Osteocyte (in vitro differentiated cells): ENCODE measurements around the gene MPZL1. TPM values are rescaled to one million over a fixed set of nuclear protein-coding genes. Genes with fewer than 3 reads are reported as not detected.
"Not testable (repeated sequence)": the region's sequence is repeated elsewhere in the genome, so short reads cannot be mapped to it uniquely, and the experiment has no call there.

ENCODE experiments used
- DNase-seq: peaks from one replicate; pipeline ENCODE4 v3.0.0; 2021; ENCODE audit warnings: mixed read lengths; ENCODE audit not compliant: unreplicated experiment; ENCODE audit errors: extremely low spot score
- H3K27ac Mint-ChIP-seq: one replicate; pipeline ENCODE4 v1.8.0; 2021; ENCODE audit warnings: mild to moderate bottlenecking, mixed read lengths; ENCODE audit not compliant: unreplicated experiment
- H3K27me3 Mint-ChIP-seq: one replicate; pipeline ENCODE4 v1.8.0; 2021; ENCODE audit warnings: mixed read lengths; ENCODE audit not compliant: unreplicated experiment
- H3K36me3 Mint-ChIP-seq: one replicate; pipeline ENCODE4 v1.8.0; 2021; ENCODE audit warnings: mixed read lengths; ENCODE audit not compliant: unreplicated experiment
- H3K4me1 Mint-ChIP-seq: one replicate; pipeline ENCODE4 v1.8.0; 2021; ENCODE audit warnings: mixed read lengths; ENCODE audit not compliant: unreplicated experiment
- H3K4me3 Mint-ChIP-seq: one replicate; pipeline ENCODE4 v1.8.0; 2021; ENCODE audit warnings: mild to moderate bottlenecking, moderate library complexity, mixed read lengths; ENCODE audit not compliant: unreplicated experiment
- H3K9me3 Mint-ChIP-seq: one replicate; pipeline ENCODE4 v1.8.0; 2021; ENCODE audit warnings: mixed read lengths; ENCODE audit not compliant: unreplicated experiment
- CTCF ChIP-seq: fragments of 200-600 bp; sonication (generic); IDR thresholded peaks from 2 replicates; pipeline ENCODE4 v1.5.0; 2021; ENCODE audit warnings: antibody characterized with exemption, mild to moderate bottlenecking, moderate library complexity
- total RNA-seq: library from RNA; stranded (reverse); gene quantifications from 2 replicates; pipeline ENCODE4 v1.2.1, GENCODE V29; 2021

MPZL1 gene
- total RNA-seq, 1 donor from 2014 or later, result 155 TPM

GRCh38 chr1:167717351-167717750 is 4.4 kb upstream of the MPZL1 start:
- H3K27ac Mint-ChIP-seq, result peak overlapping the region; percentile 1
- H3K36me3 Mint-ChIP-seq, result no peaks in the 10 kb centered on the region
- peaks cover 23% of the 10 kb centered on the region for H3K4me1 Mint-ChIP-seq
- DNase-seq, result no peak
- no peak for TF ChIP-seq CTCF
- H3K27me3 Mint-ChIP-seq, result no peaks in the 10 kb centered on the region
- H3K4me3 Mint-ChIP-seq, result peak overlapping the region; percentile 82
- no peaks in the 10 kb centered on the region for H3K9me3 Mint-ChIP-seq

GRCh38 chr1:167718914-167719691 is 2.7 kb upstream of the MPZL1 start:
- H3K36me3 Mint-ChIP-seq, result no peaks in the 10 kb centered on the region
- H3K27me3 Mint-ChIP-seq, result no peaks in the 10 kb centered on the region
- no peaks in the 10 kb centered on the region for H3K9me3 Mint-ChIP-seq
- peaks cover 26% of the 10 kb centered on the region for H3K4me1 Mint-ChIP-seq
- no peak overlapping the region for H3K4me3 Mint-ChIP-seq
- no peak overlapping the region for H3K27ac Mint-ChIP-seq
- DNase-seq, result no peak
- TF ChIP-seq CTCF, result no peak

- not testable (repeated sequence) for DNase-seq, H3K27me3 Mint-ChIP-seq, H3K9me3 Mint-ChIP-seq, H3K27ac Mint-ChIP-seq, H3K4me3 Mint-ChIP-seq, H3K36me3 Mint-ChIP-seq
- H3K4me1 Mint-ChIP-seq, result peaks cover 33% of the 10 kb centered on the region
These were observed 1.9 kb upstream of the MPZL1 start for GRCh38 chr1:167719715-167720421.

DNA sequence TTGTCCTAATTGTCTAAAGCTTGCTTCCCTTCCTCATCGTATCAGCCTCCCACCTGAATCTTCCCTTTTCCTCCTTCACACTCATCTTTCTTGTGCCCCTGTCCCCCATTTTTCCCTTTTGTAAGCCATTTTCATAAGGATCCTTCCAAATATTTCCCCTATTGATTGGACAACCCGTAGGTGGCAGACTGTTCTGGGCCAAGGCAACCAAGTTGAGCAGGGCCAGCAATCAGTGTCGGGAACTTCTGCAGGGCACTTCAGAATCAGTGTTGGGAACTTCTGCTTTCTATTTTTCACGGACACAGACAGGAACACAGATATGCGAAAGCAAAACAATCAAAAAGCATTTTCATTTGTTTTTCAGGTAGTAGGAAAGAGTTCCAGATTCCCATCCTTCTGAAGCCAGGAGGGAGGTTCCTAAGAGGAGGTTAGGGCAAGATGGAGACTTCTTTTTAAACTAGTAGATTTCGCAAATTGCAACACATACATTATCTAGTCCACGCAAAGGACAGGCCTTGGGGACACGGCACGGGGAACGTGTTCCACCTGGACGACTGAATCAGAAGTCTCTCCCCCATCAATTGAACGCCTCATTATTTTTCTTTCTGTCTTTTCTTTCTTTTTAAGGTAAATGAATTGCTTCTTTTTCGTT is 691 bp upstream of the MPZL1 start:
- H3K4me3 Mint-ChIP-seq, result peak overlapping the region; percentile 93
- DNase-seq, result no peak
- no peaks in the 10 kb centered on the region for H3K27me3 Mint-ChIP-seq
- TF ChIP-seq CTCF, result peak; percentile 62
- no peaks in the 10 kb centered on the region for H3K9me3 Mint-ChIP-seq
- H3K4me1 Mint-ChIP-seq, result peaks cover 39% of the 10 kb centered on the region
- H3K36me3 Mint-ChIP-seq, result peaks cover 4% of the 10 kb centered on the region
- H3K27ac Mint-ChIP-seq, result peak overlapping the region; percentile 86

GRCh38 chr1:167722152-167722869 is 529 bp downstream of the MPZL1 start:
- no peak for DNase-seq
- TF ChIP-seq CTCF, result no peak
- Mint-ChIP-seq H3K4me3 (peak overlapping the region; percentile 93), H3K27me3 (no peaks in the 10 kb centered on the region), H3K9me3 (no peaks in the 10 kb centered on the region), H3K36me3 (peaks cover 4% of the 10 kb centered on the region), H3K4me1 (peaks cover 47% of the 10 kb centered on the region), H3K27ac (peak overlapping the region; percentile 67)
